ENCODE measurements around the gene LAMA2.

- TF ChIP-seq, protein P1, sequence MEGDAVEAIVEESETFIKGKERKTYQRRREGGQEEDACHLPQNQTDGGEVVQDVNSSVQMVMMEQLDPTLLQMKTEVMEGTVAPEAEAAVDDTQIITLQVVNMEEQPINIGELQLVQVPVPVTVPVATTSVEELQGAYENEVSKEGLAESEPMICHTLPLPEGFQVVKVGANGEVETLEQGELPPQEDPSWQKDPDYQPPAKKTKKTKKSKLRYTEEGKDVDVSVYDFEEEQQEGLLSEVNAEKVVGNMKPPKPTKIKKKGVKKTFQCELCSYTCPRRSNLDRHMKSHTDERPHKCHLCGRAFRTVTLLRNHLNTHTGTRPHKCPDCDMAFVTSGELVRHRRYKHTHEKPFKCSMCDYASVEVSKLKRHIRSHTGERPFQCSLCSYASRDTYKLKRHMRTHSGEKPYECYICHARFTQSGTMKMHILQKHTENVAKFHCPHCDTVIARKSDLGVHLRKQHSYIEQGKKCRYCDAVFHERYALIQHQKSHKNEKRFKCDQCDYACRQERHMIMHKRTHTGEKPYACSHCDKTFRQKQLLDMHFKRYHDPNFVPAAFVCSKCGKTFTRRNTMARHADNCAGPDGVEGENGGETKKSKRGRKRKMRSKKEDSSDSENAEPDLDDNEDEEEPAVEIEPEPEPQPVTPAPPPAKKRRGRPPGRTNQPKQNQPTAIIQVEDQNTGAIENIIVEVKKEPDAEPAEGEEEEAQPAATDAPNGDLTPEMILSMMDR (conservative IDR thresholded peaks at IDR 0.05 in 1 of 2, IDR thresholded peaks at IDR 0.05 in 1 of 2; ENCODE audit: low read depth in 1 of 2, low read length in 2 of 2): no peak
- TF ChIP-seq EZH2 (IDR thresholded peaks at IDR 0.05; ENCODE audit: low read length, missing control alignments): no peak
Observed at GRCh38 chr6:129507846-129508245, 624.9 kb downstream of the LAMA2 start.

Data from fibroblast of lung (primary cell).